Esophagus muscularis mucosa (tissue), 4 donors: Measurements from ENCODE around the gene MRM2. TPM values are rescaled to one million over a fixed set of nuclear protein-coding genes. Genes with fewer than 3 reads are reported as not detected.
A peak's percentile ranks its signal among the peaks of the same experiment; 100 is the strongest.

Source experiments
- DNase-seq: peaks from one replicate; pipeline ENCODE4 v3.0.0-alpha.2; 2017; ENCODE audit errors: extremely low spot score
- H3K27ac ChIP-seq, 4 donors: fragments of 200-600 bp; sonication (generic); replicated peaks in 1 of 4; 1 replicate in 3 of 4; 2 replicates in 1 of 4; pipeline ENCODE4 v1.5.1; 2016 to 2019; ENCODE audit warnings: mild to moderate bottlenecking in 1 of 4
- H3K27me3 ChIP-seq, 4 donors: fragments of 200-600 bp; sonication (generic); one replicate each; pipeline versions ENCODE4 v1.5.1 to v1.6.0; 2016 to 2019
- H3K36me3 ChIP-seq, 4 donors: fragments of 200-600 bp; sonication (generic); one replicate each; pipeline ENCODE4 v1.5.1; 2016 to 2019
- H3K4me1 ChIP-seq, 4 donors: fragments of 200-600 bp; sonication (generic); one replicate each; pipeline ENCODE4 v1.5.1; 2016 to 2019
- H3K4me3 ChIP-seq, 4 donors: fragments of 200-600 bp; sonication (generic); 1 replicate in 2 of 4; 2 replicates in 2 of 4; pipeline ENCODE4 v1.5.1; 2016 to 2019; ENCODE audit warnings: mild to moderate bottlenecking in 4 of 4, moderate library complexity in 1 of 4
- H3K9me3 ChIP-seq, 4 donors: fragments of 200-600 bp; sonication (generic); 1 replicate in 3 of 4; 2 replicates in 1 of 4; pipeline ENCODE4 v1.5.1; 2016 to 2019
- EP300 ChIP-seq: sonication (generic); formaldehyde crosslinking; IDR thresholded peaks from one replicate; pipeline ENCODE4 v1.6.1; 2017; ENCODE audit warnings: antibody characterized with exemption
- POLR2A ChIP-seq: fragments of 450-650 bp; IDR thresholded peaks from one replicate; pipeline ENCODE4 v1.6.1; 2017; ENCODE audit warnings: antibody characterized with exemption, moderate library complexity, mild to moderate bottlenecking, low read depth
- POLR2AphosphoS5 ChIP-seq, 2 donors: sonication (generic); formaldehyde crosslinking; IDR thresholded peaks; one replicate each; pipeline ENCODE4 v1.6.1; 2017; ENCODE audit warnings: antibody characterized with exemption in 2 of 2
- WGBS: methylation state at CpG from one replicate; pipeline ENCODE4 v1.1.5; 2018; 5-methylcytosine and 5-hydroxymethylcytosine counted together
- intact Hi-C: fragments of 100-400 bp; cut with DNase I; formaldehyde crosslinking; loops from one replicate; pipeline ENCODE4 v1.15.1; 2023
- total RNA-seq, 4 donors: library from RNA; depleted of rRNA; stranded (reverse); fragments of >200 nt; gene quantifications; one replicate each; pipeline versions ENCODE4 v1.1.0 to v1.2.1, GENCODE V29; 2016
- TF ChIP-seq, protein P1 (sequence below), 3 experiments: fragments of 200-600 bp in 2 of 3; fragments of 450-650 bp in 1 of 3; sonication (generic) in 2 of 3; IDR thresholded peaks; one replicate each; pipeline ENCODE4 v1.5.1; 2017 to 2019; ENCODE audit warnings: antibody characterized with exemption in 3 of 3, mild to moderate bottlenecking in 2 of 3, moderate library complexity in 1 of 3

MRM2 gene
- total RNA-seq, 4 donors from 2014 or later: 13.3 to 20.3 (median 16.5) TPM

DNA sequence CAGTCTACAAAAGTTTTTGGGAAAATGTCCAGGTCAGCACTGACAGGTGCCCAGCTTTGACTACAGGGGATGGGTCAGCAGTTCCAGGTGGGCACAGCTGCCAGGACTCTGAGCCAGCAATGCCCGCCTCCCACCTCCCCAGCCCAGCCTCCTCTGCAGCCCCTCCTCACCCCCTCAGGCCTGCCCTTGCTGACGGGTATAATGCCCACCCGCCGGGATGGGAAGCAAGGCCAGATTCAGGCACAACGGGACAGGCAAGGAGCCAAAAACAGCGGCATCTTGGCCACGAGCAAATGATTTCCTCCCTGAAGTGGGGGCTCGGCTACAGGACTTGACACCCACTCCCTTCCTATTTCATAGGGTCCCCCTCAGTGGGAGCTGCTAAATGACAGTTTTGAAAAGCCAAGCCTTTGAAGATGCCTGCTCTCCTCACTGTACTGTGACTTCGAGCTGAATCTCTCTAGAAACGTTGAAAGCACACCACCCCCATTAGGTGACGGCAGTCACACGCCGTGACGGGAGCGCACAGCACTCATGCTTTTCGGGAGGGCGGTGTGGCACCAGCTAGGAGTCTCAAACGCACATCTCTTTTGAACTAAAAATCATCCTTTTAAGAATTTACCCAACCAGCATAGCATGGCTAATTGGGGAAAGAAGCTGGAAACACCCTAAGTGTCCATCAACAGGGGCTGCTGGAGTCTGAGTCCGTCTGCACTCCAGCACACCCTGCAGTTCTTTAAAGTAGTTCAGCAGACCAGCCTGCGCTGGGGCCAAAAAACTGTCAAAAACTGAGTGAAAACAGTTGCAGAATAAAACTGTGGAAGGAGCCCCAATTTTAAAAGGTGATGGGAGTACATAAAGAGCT, 38.9 kb downstream of the MRM2 start:
- TF ChIP-seq POLR2A (no peak), POLR2AphosphoS5 (IDR thresholded peaks at IDR 0.05) (peak in 1 of 2 donors; percentile 36)
- TF ChIP-seq, protein P1, sequence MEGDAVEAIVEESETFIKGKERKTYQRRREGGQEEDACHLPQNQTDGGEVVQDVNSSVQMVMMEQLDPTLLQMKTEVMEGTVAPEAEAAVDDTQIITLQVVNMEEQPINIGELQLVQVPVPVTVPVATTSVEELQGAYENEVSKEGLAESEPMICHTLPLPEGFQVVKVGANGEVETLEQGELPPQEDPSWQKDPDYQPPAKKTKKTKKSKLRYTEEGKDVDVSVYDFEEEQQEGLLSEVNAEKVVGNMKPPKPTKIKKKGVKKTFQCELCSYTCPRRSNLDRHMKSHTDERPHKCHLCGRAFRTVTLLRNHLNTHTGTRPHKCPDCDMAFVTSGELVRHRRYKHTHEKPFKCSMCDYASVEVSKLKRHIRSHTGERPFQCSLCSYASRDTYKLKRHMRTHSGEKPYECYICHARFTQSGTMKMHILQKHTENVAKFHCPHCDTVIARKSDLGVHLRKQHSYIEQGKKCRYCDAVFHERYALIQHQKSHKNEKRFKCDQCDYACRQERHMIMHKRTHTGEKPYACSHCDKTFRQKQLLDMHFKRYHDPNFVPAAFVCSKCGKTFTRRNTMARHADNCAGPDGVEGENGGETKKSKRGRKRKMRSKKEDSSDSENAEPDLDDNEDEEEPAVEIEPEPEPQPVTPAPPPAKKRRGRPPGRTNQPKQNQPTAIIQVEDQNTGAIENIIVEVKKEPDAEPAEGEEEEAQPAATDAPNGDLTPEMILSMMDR (IDR thresholded peaks at IDR 0.05): no peak
- no peaks in the 10 kb centered on the region for H3K27me3 ChIP-seq
- 82% methylated on average over 16 of the region's 20 CpGs for WGBS
- DNase-seq: no peak
- no peaks in the 10 kb centered on the region for H3K9me3 ChIP-seq
- intact Hi-C loops: no loop called here
- peaks cover 6 to 47% (median 38%) of the 10 kb centered on the region in 4 donors for H3K36me3 ChIP-seq
- H3K27ac ChIP-seq: peak overlapping the region in 3 of 4 donors; percentile 30 to 54 (median 32)
- peaks cover 15 to 39% (median 35%) of the 10 kb centered on the region in 4 donors for H3K4me1 ChIP-seq
- no peak overlapping the region for H3K4me3 ChIP-seq

DNA sequence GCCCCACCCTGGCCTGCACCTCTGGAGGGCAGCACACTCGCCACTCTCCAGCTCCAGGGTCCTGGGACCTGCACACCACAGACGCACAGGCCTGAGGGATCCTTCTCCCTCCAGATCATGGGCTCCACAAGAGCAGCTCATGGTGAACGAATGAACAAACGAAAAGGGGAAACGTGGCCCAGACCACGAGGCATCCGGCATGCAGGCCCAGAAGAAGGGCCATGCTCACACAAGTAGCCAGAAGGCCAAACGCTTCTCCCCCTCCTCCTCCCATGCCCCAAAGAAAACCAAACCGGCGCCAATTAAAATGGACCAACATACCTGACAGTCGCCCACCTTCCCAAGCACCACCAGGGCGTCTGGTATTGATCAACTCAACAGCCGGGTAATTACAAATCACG, 39.6 kb downstream of the MRM2 start:
- DNase-seq: no peak
- Histone ChIP-seq H3K27me3 (no peaks in the 10 kb centered on the region), H3K4me3 (no peak overlapping the region), H3K36me3 (peaks cover 6 to 40% (median 30%) of the 10 kb centered on the region in 4 donors), H3K27ac (no peak overlapping the region), H3K9me3 (no peaks in the 10 kb centered on the region), H3K4me1 (peaks cover 19 to 47% (median 41%) of the 10 kb centered on the region in 4 donors)
- WGBS: 90% methylated on average over 14 of the region's 14 CpGs
- no peak for TF ChIP-seq POLR2A
- TF ChIP-seq POLR2AphosphoS5 (IDR thresholded peaks at IDR 0.05): no peak
- TF ChIP-seq, protein P1 (IDR thresholded peaks at IDR 0.05): no peak
- TF ChIP-seq EP300: no peak
- intact Hi-C loops: no loop called here

DNA sequence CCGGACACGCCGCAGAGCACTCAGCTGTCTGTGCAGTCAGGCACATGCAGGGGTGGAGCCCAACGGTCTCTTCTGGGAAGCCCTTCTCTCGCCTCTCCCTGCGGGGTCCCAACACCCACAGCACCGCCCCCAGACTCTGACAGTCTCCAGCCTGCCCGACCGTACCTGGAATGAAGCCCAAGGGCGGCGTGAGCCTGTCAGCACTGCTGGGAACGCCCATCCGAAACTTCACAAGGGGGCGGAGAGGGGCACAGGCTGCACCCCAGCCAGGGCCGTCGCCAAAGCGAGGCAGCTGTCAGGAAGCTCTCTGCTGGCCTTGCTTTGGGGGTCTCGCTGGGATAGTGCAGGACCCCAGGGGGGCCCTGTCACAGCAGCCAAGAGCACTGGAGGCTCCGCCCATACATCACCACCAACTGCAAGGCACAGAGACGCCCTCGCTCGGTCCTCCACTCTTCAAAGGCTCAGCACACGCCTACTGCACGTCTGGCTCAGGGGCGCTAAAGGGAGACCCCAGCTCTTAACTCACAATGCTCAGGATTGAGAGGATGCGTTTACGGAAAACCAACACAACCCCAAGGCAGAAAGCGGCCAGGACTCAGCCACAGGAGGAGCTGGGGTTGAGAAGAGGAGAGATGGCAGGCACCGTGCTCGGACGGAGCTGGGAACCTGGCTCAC, 40.2 kb downstream of the MRM2 start:
- H3K9me3 ChIP-seq: no peaks in the 10 kb centered on the region
- no peak overlapping the region for H3K27ac ChIP-seq
- H3K36me3 ChIP-seq: peaks cover 6 to 40% (median 26%) of the 10 kb centered on the region in 4 donors
- no peaks in the 10 kb centered on the region for H3K27me3 ChIP-seq
- DNase-seq: no peak
- intact Hi-C loops: no loop called here
- H3K4me3 ChIP-seq: no peak overlapping the region
- peaks cover 23 to 48% (median 42%) of the 10 kb centered on the region in 4 donors for H3K4me1 ChIP-seq
- 85% methylated on average over 31 of the region's 31 CpGs for WGBS
- TF ChIP-seq, protein P1 (IDR thresholded peaks at IDR 0.05): no peak
- no peak for TF ChIP-seq POLR2A
- no peak for TF ChIP-seq EP300
- TF ChIP-seq POLR2AphosphoS5 (IDR thresholded peaks at IDR 0.05): no peak

DNA sequence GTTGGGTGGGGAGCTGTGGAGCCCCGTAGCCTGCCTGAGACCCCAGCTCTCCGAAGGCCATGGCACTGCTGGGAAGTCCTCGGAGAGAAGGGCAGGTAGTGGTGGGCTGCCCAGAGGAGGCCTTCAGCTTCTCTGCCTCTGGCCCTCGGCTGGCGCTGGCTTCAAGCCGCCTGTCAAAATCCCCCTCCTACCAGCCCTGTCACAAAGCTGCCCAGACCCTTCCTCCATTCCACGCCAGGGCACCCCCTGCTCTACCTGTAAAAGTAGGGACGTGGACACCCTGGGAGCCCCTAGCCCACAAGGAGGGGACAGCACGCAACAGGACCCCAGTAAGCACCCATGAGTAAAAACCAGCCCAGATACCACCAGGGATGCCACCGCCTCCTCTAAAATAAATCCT, 40.9 kb downstream of the MRM2 start:
- TF ChIP-seq, protein P1 (IDR thresholded peaks at IDR 0.05): no peak
- TF ChIP-seq POLR2A (no peak), EP300 (no peak), POLR2AphosphoS5 (IDR thresholded peaks at IDR 0.05) (no peak)
- no peak for DNase-seq
- Histone ChIP-seq H3K27ac (no peak overlapping the region), H3K36me3 (peaks cover 6 to 47% (median 28%) of the 10 kb centered on the region in 4 donors), H3K4me3 (no peak overlapping the region), H3K9me3 (no peaks in the 10 kb centered on the region), H3K4me1 (peaks cover 30 to 48% (median 42%) of the 10 kb centered on the region in 4 donors), H3K27me3 (no peaks in the 10 kb centered on the region)
- 96% methylated on average over 5 of the region's 10 CpGs for whole genome bisulfite sequencing
- intact Hi-C loops: no loop called here
